Vagina (tissue), 2 donors: ENCODE results near the gene QSOX1. TPM values are rescaled to one million over a fixed set of nuclear protein-coding genes. Genes with fewer than 3 reads are reported as not detected.

ENCODE experiments used
- DNase-seq, 2 donors: peaks; one replicate each; pipeline ENCODE4 v3.0.0-alpha.2; 2017; ENCODE audit errors: extremely low spot score in 2 of 2
- H3K27ac ChIP-seq: fragments of 200-600 bp; sonication (generic); one replicate; pipeline ENCODE4 v1.5.1; 2019
- H3K27me3 ChIP-seq: fragments of 200-600 bp; sonication (generic); one replicate; pipeline ENCODE4 v1.5.1; 2019
- H3K36me3 ChIP-seq, 2 donors: fragments of 200-600 bp; sonication (generic); one replicate each; pipeline ENCODE4 v1.5.1; 2017 to 2019
- H3K4me1 ChIP-seq: fragments of 200-600 bp; sonication (generic); one replicate; pipeline ENCODE4 v1.5.1; 2019
- H3K4me3 ChIP-seq, 2 donors: fragments of 200-600 bp; sonication (generic); 1 replicate in 1 of 2; 2 replicates in 1 of 2; pipeline ENCODE4 v1.5.1; 2016 to 2019
- H3K9me3 ChIP-seq: fragments of 200-600 bp; sonication (generic); one replicate; pipeline ENCODE4 v1.5.1; 2019
- POLR2A ChIP-seq, 2 donors: fragments of 450-650 bp; IDR thresholded peaks; one replicate each; pipeline ENCODE4 v1.6.1; 2017; ENCODE audit warnings: antibody characterized with exemption in 2 of 2, mild to moderate bottlenecking in 2 of 2, moderate library complexity in 2 of 2
- POLR2AphosphoS5 ChIP-seq, 2 donors: sonication (generic); formaldehyde crosslinking; IDR thresholded peaks; one replicate each; pipeline ENCODE4 v1.9.0; 2017; ENCODE audit warnings: antibody characterized with exemption in 2 of 2, mild to moderate bottlenecking in 2 of 2, low read depth in 1 of 2; ENCODE audit not compliant: insufficient read depth in 1 of 2
- intact Hi-C: fragments of 100-400 bp; cut with DNase I; formaldehyde crosslinking; loops from one replicate; pipeline ENCODE4 v1.15.1; 2023
- total RNA-seq: library from RNA; depleted of rRNA; stranded (reverse); fragments of >200 nt; gene quantifications from one replicate; pipeline ENCODE4 v1.2.3, GENCODE V29; 2016
- TF ChIP-seq, protein P1 (sequence below), 3 experiments: fragments of 450-650 bp in 2 of 3; fragments of 200-600 bp in 1 of 3; sonication (generic) in 1 of 3; IDR thresholded peaks; one replicate each; pipeline ENCODE4 v1.5.1; 2017 to 2019; ENCODE audit warnings: antibody characterized with exemption in 3 of 3, mild to moderate bottlenecking in 2 of 3, moderate library complexity in 2 of 3

The QSOX1 gene
- total RNA-seq, 1 donor from 2014 or later = 103 TPM

DNA sequence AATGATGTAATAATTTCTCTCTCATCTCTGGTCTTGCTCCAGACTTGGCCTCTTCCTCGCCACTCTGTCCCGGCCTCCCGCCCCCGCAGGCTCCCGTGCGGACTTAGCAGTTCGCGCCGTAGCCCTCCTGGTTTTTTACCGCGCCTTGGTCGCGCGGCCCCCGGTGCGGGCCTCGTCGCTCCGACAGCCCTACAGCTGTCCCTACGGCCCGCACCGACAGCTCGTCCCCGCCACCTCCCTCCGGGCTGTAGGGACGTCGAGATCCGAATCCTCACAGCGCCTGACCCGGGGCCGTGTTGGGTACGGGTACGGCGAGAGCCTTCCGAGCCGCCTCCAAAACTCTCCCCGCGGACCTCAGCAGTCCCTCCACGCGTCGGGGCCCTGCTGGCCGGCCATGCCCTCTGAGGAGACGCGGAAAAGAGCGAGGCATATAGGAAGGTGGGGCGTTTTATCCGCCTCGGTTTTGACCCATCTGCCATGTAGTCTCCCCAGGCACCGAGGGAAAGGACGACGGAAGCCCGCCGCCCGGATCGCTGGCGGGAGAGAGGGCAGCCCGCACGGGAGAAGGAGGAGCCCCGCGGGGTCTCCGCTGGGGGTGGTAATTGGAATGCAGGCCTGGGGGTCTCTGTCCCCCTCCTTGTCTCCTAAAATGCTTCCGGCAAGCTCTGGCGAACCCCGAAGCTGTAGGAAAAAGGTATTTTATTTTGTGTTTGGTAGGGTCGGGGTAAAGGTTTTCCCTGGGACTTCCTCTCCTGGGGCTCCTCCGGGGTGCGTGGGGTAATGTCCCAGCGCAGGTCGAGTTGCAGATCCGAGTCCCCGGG, 78.7 kb downstream of the QSOX1 start:
- Histone ChIP-seq H3K4me1 (peaks cover 62% of the 10 kb centered on the region), H3K27ac (no peak overlapping the region), H3K9me3 (no peaks in the 10 kb centered on the region), H3K27me3 (peaks cover 51% of the 10 kb centered on the region), H3K36me3 (no peaks in the 10 kb centered on the region), H3K4me3 (no peak overlapping the region)
- no peak for DNase-seq
- TF ChIP-seq POLR2AphosphoS5 (IDR thresholded peaks at IDR 0.05; ENCODE audit: insufficient read depth in 1 of 2, low read depth in 1 of 2) (no peak), POLR2A (IDR thresholded peaks at IDR 0.05) (no peak)
- TF ChIP-seq, protein P1, sequence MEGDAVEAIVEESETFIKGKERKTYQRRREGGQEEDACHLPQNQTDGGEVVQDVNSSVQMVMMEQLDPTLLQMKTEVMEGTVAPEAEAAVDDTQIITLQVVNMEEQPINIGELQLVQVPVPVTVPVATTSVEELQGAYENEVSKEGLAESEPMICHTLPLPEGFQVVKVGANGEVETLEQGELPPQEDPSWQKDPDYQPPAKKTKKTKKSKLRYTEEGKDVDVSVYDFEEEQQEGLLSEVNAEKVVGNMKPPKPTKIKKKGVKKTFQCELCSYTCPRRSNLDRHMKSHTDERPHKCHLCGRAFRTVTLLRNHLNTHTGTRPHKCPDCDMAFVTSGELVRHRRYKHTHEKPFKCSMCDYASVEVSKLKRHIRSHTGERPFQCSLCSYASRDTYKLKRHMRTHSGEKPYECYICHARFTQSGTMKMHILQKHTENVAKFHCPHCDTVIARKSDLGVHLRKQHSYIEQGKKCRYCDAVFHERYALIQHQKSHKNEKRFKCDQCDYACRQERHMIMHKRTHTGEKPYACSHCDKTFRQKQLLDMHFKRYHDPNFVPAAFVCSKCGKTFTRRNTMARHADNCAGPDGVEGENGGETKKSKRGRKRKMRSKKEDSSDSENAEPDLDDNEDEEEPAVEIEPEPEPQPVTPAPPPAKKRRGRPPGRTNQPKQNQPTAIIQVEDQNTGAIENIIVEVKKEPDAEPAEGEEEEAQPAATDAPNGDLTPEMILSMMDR (IDR thresholded peaks at IDR 0.05) = no peak
- intact Hi-C loops = no loop called here

DNA sequence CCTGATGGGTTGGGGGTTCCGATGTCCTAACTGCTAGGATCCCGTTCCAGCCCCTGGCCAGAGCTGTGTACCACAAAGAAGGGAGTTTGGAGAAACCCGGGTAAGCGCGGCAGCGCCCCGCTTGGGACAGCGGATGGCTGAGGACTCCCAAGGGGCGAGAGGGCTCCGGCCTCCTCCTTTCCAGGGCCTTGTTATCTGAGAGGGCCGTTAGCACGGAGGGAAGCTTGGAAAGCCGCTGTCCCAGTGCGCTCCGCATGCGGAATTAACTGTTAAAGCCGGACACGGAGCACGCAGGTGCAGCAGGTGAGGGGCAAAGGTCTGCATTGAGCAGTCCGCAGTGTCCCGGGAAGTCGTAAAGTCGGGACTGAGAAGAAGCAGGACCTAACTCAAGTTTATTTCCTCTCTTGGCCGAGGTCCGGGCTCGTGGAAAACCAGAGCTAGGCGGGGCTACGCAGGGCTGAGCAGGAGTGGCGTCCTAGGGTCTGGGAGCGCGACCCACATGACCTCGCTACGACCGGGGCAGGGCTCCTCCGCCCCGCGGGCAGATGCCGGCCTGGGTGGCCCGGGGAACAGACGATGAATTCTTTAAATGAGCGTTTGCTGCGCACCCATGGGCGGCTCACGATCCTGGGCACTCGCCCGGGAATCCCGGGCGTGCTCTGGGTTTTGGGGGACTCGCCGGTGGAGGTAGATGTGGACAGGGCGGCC, 79.9 kb downstream of the QSOX1 start:
- Histone ChIP-seq H3K4me3 (peak overlapping the region; percentile 1 to 2), H3K36me3 (no peaks in the 10 kb centered on the region), H3K9me3 (no peaks in the 10 kb centered on the region), H3K27me3 (peaks cover 42% of the 10 kb centered on the region), H3K4me1 (peaks cover 53% of the 10 kb centered on the region), H3K27ac (no peak overlapping the region)
- TF ChIP-seq, protein P1 (IDR thresholded peaks at IDR 0.05) = no peak
- TF ChIP-seq POLR2AphosphoS5 (IDR thresholded peaks at IDR 0.05; ENCODE audit: insufficient read depth in 1 of 2, low read depth in 1 of 2) (no peak), POLR2A (IDR thresholded peaks at IDR 0.05) (no peak)
- intact Hi-C loops = no loop called here
- DNase-seq = no peak

DNA sequence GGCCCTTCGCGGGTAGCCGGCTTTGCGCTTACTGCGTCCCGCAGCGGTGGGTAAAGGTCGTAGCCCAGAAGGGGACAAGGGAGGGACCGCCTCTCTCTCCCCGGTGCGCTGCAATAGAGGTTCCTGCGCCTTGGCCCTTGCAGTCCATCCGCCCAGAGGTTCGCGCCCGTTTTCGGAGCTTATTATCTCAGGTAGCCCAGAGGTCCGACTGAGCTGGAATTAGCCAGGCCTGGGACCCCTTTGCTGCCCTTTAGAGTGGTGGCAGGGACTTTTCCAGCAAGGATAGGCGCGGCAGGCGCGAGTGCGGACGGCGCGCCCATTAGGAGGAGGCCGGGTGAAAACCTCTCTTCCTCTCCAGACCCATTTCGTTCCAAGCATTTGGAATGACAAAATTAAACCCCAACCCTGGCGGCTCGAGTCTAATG, 80.4 kb downstream of the QSOX1 start:
- DNase-seq = no peak
- Histone ChIP-seq H3K9me3 (no peaks in the 10 kb centered on the region), H3K4me3 (peak overlapping the region; percentile 1 to 2), H3K27ac (no peak overlapping the region), H3K36me3 (no peaks in the 10 kb centered on the region), H3K4me1 (peaks cover 49% of the 10 kb centered on the region), H3K27me3 (peaks cover 42% of the 10 kb centered on the region)
- no peak for TF ChIP-seq POLR2AphosphoS5 (IDR thresholded peaks at IDR 0.05; ENCODE audit: insufficient read depth in 1 of 2, low read depth in 1 of 2)
- no peak for TF ChIP-seq POLR2A (IDR thresholded peaks at IDR 0.05)
- TF ChIP-seq, protein P1 (IDR thresholded peaks at IDR 0.05) = no peak
- intact Hi-C loops = no loop called here

DNA sequence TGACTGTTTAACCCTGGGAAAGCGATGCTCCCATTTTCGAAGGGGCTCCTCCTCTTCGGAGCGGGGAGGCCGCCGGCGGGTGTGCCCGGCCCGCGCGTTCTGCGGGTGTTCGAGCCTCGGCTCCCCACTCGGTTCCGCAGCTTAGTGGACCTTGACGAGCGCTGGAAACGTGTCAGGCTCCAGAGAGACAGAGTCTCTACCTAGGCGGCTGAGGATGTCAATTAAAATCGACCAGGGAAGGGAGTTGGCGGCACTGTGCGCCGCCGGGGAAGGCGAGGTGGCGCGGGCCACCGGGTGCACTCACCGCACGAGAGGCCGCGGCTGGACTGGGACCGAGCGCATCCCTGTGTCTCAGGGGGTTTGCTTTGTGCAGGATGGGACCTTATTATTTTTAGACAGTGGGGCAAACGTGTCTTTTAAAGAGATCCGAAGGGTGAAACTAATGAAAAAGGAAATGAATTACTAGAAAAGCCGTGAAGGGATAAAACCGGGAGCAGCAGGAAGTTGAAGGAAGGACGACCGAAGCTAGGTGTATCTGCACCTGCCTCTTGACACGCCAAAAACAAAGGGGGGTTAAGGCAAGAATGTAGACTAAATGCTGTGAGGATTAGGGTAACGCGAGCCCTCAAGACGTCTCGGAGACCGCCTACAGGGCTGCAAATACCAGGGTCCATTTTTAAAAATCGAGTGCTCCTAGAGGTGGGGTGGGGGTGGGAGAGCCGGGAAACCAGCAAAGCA, 81.0 kb downstream of the QSOX1 start:
- Histone ChIP-seq H3K4me3 (peak overlapping the region; percentile 1 to 2), H3K36me3 (no peaks in the 10 kb centered on the region)
- DNase-seq = no peak

More for the DNA sequence above, 81.0 kb downstream of the QSOX1 start:
- TF ChIP-seq, protein P1 (IDR thresholded peaks at IDR 0.05) = no peak
- TF ChIP-seq POLR2A (IDR thresholded peaks at IDR 0.05) (no peak), POLR2AphosphoS5 (IDR thresholded peaks at IDR 0.05; ENCODE audit: insufficient read depth in 1 of 2, low read depth in 1 of 2) (no peak)
- intact Hi-C loops = no loop called here
- peaks cover 37% of the 10 kb centered on the region for H3K27me3 ChIP-seq
- H3K27ac ChIP-seq = no peak overlapping the region
- H3K9me3 ChIP-seq = no peaks in the 10 kb centered on the region
- peaks cover 43% of the 10 kb centered on the region for H3K4me1 ChIP-seq
